Mucosa of stomach (tissue), 1 donor: Measurements from ENCODE around the gene MPP2.
A peak's percentile ranks its signal among the peaks of the same experiment; 100 is the strongest.
"Not testable (repeated sequence)": the region's sequence is repeated elsewhere in the genome, so short reads cannot be mapped to it uniquely, and the experiment has no call there.

ENCODE experiments used
- H3K27me3 ChIP-seq: one replicate; pipeline ENCODE4 v1.7.0; 2013; ENCODE audit warnings: mild to moderate bottlenecking, low read length; ENCODE audit not compliant: control insufficient read depth, insufficient read depth
- H3K36me3 ChIP-seq: one replicate; pipeline ENCODE4 v1.7.0; 2013; ENCODE audit warnings: low read length; ENCODE audit not compliant: control insufficient read depth, insufficient read depth
- H3K4me1 ChIP-seq: one replicate; pipeline ENCODE4 v1.7.0; 2013; ENCODE audit warnings: mild to moderate bottlenecking, low read length; ENCODE audit not compliant: control insufficient read depth, insufficient read depth
- H3K4me3 ChIP-seq: one replicate; pipeline ENCODE4 v1.7.0; 2013; ENCODE audit warnings: low read length
- H3K9ac ChIP-seq: one replicate; pipeline ENCODE4 v1.7.0; 2013; ENCODE audit warnings: mild to moderate bottlenecking, low read length, moderate library complexity
- H3K9me3 ChIP-seq: one replicate; pipeline ENCODE4 v1.7.0; 2013; ENCODE audit warnings: mild to moderate bottlenecking, low read length, moderate library complexity; ENCODE audit not compliant: control insufficient read depth
- donor health status: Pancreatic carcinoma.

MPP2 gene

DNA sequence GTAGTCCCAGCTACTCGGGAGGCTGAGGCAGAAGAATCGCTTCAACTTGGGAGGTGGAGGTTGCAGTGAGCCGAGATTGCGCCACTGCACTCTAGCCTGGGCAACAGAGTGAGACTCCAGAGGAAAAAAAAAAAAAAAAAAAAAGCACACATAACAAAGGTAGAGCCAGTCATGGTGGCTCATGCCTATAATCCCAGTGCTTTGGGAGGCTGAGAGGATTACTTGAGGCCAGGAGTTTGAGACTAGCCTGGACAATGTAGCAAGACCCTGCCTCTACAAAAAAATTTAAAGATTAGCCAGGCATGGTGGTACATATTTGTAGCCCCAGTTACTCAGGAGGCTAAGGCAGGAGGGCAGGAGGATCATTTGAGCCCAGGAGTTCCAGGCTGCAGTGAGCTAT is 12.8 kb downstream of the MPP2 start:
- not testable (repeated sequence) for H3K4me1 ChIP-seq, H3K9ac ChIP-seq, H3K27me3 ChIP-seq, H3K9me3 ChIP-seq, H3K36me3 ChIP-seq, H3K4me3 ChIP-seq

DNA sequence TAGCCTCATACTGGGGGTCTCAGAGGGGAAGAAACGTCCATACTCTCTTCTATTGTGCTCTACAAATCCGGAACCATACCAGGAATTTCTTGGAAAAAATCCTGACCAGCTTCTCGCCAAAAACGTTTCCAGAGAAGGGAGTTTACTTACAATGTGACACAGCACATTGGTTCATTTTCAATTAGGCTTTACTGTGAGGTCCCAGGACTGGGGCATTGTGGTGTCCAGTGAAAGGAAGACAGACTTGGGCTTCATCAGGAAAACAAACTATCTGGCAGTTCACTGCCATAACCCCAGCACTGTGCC is 14.7 kb downstream of the MPP2 start:
- H3K9me3 ChIP-seq = no peaks in the 10 kb centered on the region
- H3K36me3 ChIP-seq = no peaks in the 10 kb centered on the region
- H3K4me1 ChIP-seq = no peaks in the 10 kb centered on the region

DNA sequence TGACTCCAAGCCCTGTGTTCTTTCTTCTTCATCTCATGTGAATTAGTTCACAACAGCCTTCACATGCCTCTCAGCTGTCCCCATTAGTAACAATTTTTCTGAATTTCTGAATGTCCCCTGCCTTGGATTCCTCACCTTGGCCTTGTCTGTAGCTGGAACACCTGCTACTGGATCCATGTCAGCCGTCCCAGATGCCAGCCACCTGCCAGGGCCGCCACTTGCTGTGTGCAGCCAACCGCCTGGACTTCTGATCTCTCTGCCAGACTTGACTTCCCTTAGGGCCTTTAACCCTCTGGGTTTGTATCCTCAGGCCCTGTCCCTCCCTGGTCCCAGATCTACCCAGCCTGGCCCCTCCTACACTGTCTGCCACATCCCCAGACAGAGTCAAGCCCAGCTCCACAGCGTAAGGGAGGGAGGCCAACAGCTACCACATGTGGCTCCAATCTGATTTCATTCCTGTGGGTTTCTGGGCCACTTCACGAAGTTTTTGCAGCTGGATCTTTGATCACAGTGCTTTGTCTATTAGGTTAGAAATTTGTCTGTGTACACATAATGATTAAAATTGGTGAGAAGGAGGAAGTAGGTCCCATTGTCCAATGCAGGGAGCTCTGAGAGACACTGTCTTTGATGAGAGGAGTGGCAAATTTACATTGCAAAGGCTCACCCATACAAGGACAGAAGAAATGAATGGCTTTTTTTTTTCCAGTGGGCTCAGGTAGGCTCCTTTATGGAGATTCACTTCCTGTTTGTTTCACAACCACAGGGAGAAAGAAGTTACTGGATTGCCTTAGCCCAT is 15.3 kb downstream of the MPP2 start:
- H3K4me3 ChIP-seq = no peak overlapping the region
- peaks cover 3% of the 10 kb centered on the region for H3K27me3 ChIP-seq
- no peaks in the 10 kb centered on the region for H3K4me1 ChIP-seq
- H3K36me3 ChIP-seq = no peaks in the 10 kb centered on the region
- H3K9ac ChIP-seq = no peak overlapping the region
- no peaks in the 10 kb centered on the region for H3K9me3 ChIP-seq

More for the DNA sequence above, 14.7 kb downstream of the MPP2 start:
- Histone ChIP-seq H3K9ac (no peak overlapping the region), H3K4me3 (no peak overlapping the region), H3K27me3 (peaks cover 3% of the 10 kb centered on the region)

GRCh38 chr17:43890240-43890639 is 17.1 kb downstream of the MPP2 start:
- H3K9me3 ChIP-seq = no peaks in the 10 kb centered on the region
- H3K36me3 ChIP-seq = no peaks in the 10 kb centered on the region

DNA sequence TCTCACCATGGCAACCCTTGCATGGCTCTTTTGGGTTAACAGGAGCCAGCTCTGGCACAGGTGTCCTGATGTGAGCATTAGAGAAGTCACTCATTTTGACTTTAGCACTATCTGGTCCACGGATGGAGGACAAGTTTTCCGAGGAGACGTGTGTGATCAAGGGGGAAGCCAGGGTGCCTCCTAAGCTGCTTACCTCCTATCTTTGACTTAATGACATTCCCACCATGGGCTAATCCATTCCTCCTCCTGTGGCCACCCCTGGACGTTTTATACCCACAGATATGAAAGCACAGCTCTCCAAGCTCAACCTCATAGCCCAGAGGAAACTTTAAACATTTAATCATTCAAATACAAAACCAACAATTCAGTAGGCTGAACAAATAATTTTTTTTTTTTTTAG is 18.8 kb downstream of the MPP2 start:
- H3K9ac ChIP-seq = no peak overlapping the region

More at GRCh38 chr17:43890240-43890639, 17.1 kb downstream of the MPP2 start:
- Histone ChIP-seq H3K4me1 (no peaks in the 10 kb centered on the region), H3K27me3 (no peaks in the 10 kb centered on the region), H3K9ac (no peak overlapping the region), H3K4me3 (no peak overlapping the region)

GRCh38 chr17:43882761-43883415 is 24.4 kb downstream of the MPP2 start:
- Histone ChIP-seq H3K4me1 (peaks cover 11% of the 10 kb centered on the region), H3K36me3 (no peaks in the 10 kb centered on the region), H3K9me3 (no peaks in the 10 kb centered on the region), H3K4me3 (no peak overlapping the region), H3K27me3 (no peaks in the 10 kb centered on the region), H3K9ac (no peak overlapping the region)

More for the DNA sequence above, 18.8 kb downstream of the MPP2 start:
- Histone ChIP-seq H3K4me3 (no peak overlapping the region), H3K4me1 (no peaks in the 10 kb centered on the region), H3K27me3 (no peaks in the 10 kb centered on the region), H3K36me3 (no peaks in the 10 kb centered on the region), H3K9me3 (no peaks in the 10 kb centered on the region)

GRCh38 chr17:43881758-43882505 is 25.4 kb downstream of the MPP2 start:
- Histone ChIP-seq H3K4me3 (no peak overlapping the region), H3K9me3 (no peaks in the 10 kb centered on the region), H3K27me3 (no peaks in the 10 kb centered on the region), H3K36me3 (no peaks in the 10 kb centered on the region), H3K9ac (no peak overlapping the region), H3K4me1 (peaks cover 18% of the 10 kb centered on the region)

DNA sequence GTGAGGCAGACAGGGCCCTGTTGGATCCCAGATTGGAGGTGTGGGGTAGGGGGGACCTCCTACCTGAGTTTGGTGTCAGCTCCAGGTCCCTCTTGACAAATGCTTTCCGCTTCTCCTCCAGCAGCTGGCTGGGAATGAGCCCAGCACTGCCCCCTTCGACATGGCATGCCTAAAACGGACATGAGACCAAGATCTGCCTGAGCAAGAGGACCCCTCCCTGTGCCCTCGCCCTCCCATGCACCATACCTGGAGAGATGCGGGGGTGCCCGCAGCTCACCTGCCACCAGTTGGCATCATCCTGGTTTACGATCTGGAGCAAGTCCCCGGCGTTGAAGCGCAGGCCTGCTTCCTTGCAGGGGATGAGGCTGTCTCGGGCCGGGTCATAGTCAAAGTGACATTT is 26.2 kb downstream of the MPP2 start:
- Histone ChIP-seq H3K4me3 (no peak overlapping the region), H3K9ac (no peak overlapping the region), H3K9me3 (no peaks in the 10 kb centered on the region), H3K36me3 (no peaks in the 10 kb centered on the region), H3K4me1 (peaks cover 20% of the 10 kb centered on the region), H3K27me3 (no peaks in the 10 kb centered on the region)

- H3K27me3 ChIP-seq = no peaks in the 10 kb centered on the region
- no peak overlapping the region for H3K9ac ChIP-seq
- H3K4me3 ChIP-seq = no peak overlapping the region
- H3K36me3 ChIP-seq = no peaks in the 10 kb centered on the region
- no peaks in the 10 kb centered on the region for H3K9me3 ChIP-seq
- H3K4me1 ChIP-seq = peaks cover 22% of the 10 kb centered on the region
Measured at GRCh38 chr17:43880420-43880991, 26.8 kb downstream of the MPP2 start.

GRCh38 chr17:43879723-43880419 is 27.5 kb downstream of the MPP2 start:
- Histone ChIP-seq H3K9ac (no peak overlapping the region), H3K4me3 (no peak overlapping the region), H3K27me3 (no peaks in the 10 kb centered on the region), H3K36me3 (no peaks in the 10 kb centered on the region), H3K4me1 (peaks cover 28% of the 10 kb centered on the region), H3K9me3 (no peaks in the 10 kb centered on the region)

GRCh38 chr17:43878260-43879175 is 28.8 kb downstream of the MPP2 start:
- no peaks in the 10 kb centered on the region for H3K27me3 ChIP-seq
- no peaks in the 10 kb centered on the region for H3K9me3 ChIP-seq
- no peaks in the 10 kb centered on the region for H3K36me3 ChIP-seq
- H3K9ac ChIP-seq = peak overlapping the region; percentile 10
- H3K4me1 ChIP-seq = peaks cover 39% of the 10 kb centered on the region
- no peak overlapping the region for H3K4me3 ChIP-seq
